Measurements from ENCODE around the gene DYRK3.
"Not testable (repeated sequence)": the region's sequence is repeated elsewhere in the genome, so short reads cannot be mapped to it uniquely, and the experiment has no call there.

The DYRK3 gene
- 5.2 to 27.7 (median 12.6) reads per million in 3 experiments for total RNA-seq

- peak; percentile 87 for DNase-seq
Observed at GRCh38 chr1:206635080-206635977, at the start of gene DYRK3. Gene DYRK3, plus strand, starts transcription at chr1:206635536. Its CDS starts 168 bp downstream, at chr1:206635704.

GRCh38 chr1:206586501-206587445 is 48.6 kb upstream of the DYRK3 start:
- no peak for DNase-seq

GRCh38 chr1:206587904-206588303 is 47.4 kb upstream of the DYRK3 start:
- no peak for DNase-seq

GRCh38 chr1:206588492-206588891 is 46.8 kb upstream of the DYRK3 start:
- DNase-seq = no peak

GRCh38 chr1:206589206-206589605 is 46.1 kb upstream of the DYRK3 start:
- DNase-seq = no peak

GRCh38 chr1:206590025-206590758 is 45.1 kb upstream of the DYRK3 start:
- DNase-seq = peak; percentile 66

GRCh38 chr1:206591226-206591625 is 44.1 kb upstream of the DYRK3 start:
- DNase-seq = no peak

- DNase-seq = no peak
Observed at GRCh38 chr1:206591696-206592095, 43.6 kb upstream of the DYRK3 start.

GRCh38 chr1:206593351-206593925 is 41.9 kb upstream of the DYRK3 start:
- DNase-seq = no peak

- DNase-seq = no peak
Observed at GRCh38 chr1:206595581-206596318, 39.6 kb upstream of the DYRK3 start.

- DNase-seq = no peak
Observed at GRCh38 chr1:206596319-206596666, 39.0 kb upstream of the DYRK3 start.

- no peak for DNase-seq
Observed at GRCh38 chr1:206600527-206600926, 34.8 kb upstream of the DYRK3 start.

GRCh38 chr1:206604861-206605260 is 30.5 kb upstream of the DYRK3 start:
- no peak for DNase-seq

- no peak for DNase-seq
Observed at GRCh38 chr1:206606867-206607266, 28.5 kb upstream of the DYRK3 start.

GRCh38 chr1:206608108-206608698 is 27.1 kb upstream of the DYRK3 start:
- DNase-seq = peak; percentile 46

- no peak for DNase-seq
Observed at GRCh38 chr1:206609229-206609991, 25.9 kb upstream of the DYRK3 start.

GRCh38 chr1:206612129-206612876 is 23.0 kb upstream of the DYRK3 start, which contains the start of gene EIF2D:
Gene EIF2D, minus strand, starts transcription at chr1:206612465. Its CDS starts 123 bp downstream, at chr1:206612342.
- DNase-seq = peak; percentile 91

GRCh38 chr1:206626396-206626795 is 8.9 kb upstream of the DYRK3 start:
- not testable (repeated sequence) for DNase-seq

GRCh38 chr1:206628916-206629315 is 6.4 kb upstream of the DYRK3 start:
- DNase-seq = no peak

Data from central memory CD4-positive, alpha-beta T cell (primary cell).